Neuronal stem cell (in vitro differentiated cells): ENCODE measurements around the gene HIPK2.

Experiments used
- DNase-seq: peaks from one replicate; pipeline ENCODE4 v3.0.0-alpha.2; 2013; ENCODE audit warnings: low spot score
- H2AFZ ChIP-seq: one replicate; pipeline ENCODE4 v1.6.1; 2013; ENCODE audit warnings: mild to moderate bottlenecking, low read length, inconsistent platforms
- H2AK5ac ChIP-seq: 2 replicates; pipeline ENCODE4 v1.6.1; 2013; ENCODE audit warnings: low read depth, mild to moderate bottlenecking, inconsistent platforms, low read length, moderate library complexity, mixed read lengths
- H2BK120ac ChIP-seq: 2 replicates; pipeline ENCODE4 v1.6.1; 2013; ENCODE audit warnings: low read depth, mild to moderate bottlenecking, inconsistent platforms, low read length, moderate library complexity, mixed read lengths
- H2BK12ac ChIP-seq: one replicate; pipeline ENCODE4 v1.6.1; 2013; ENCODE audit warnings: low read length, inconsistent platforms
- H2BK15ac ChIP-seq: 2 replicates; pipeline ENCODE4 v1.6.1; 2013; ENCODE audit warnings: mild to moderate bottlenecking, low read length, inconsistent platforms, mixed read lengths
- H2BK5ac ChIP-seq: one replicate; pipeline ENCODE4 v1.6.1; 2013; ENCODE audit warnings: inconsistent platforms, mild to moderate bottlenecking, low read length, moderate library complexity
- H3K14ac ChIP-seq: one replicate; pipeline ENCODE4 v1.6.1; 2013; ENCODE audit warnings: low read length, inconsistent platforms
- H3K18ac ChIP-seq: 2 replicates; pipeline ENCODE4 v1.6.1; 2013; ENCODE audit warnings: low read length, inconsistent platforms
- H3K23ac ChIP-seq: 2 replicates; pipeline ENCODE4 v1.6.1; 2013; ENCODE audit warnings: low read depth, mild to moderate bottlenecking, mixed read lengths, low read length, inconsistent platforms; ENCODE audit not compliant: poor library complexity
- H3K27ac ChIP-seq: replicated peaks from 3 replicates; pipeline ENCODE4 v1.5.1; 2013; ENCODE audit warnings: low read length, inconsistent platforms
- H3K27me3 ChIP-seq, 3 experiments: 2 replicates each; pipeline ENCODE4 v1.6.1; 2013; ENCODE audit warnings: low read length in 3 of 3, mild to moderate bottlenecking in 2 of 3, inconsistent platforms in 1 of 3, low read depth in 1 of 3, mixed read lengths in 1 of 3, moderate library complexity in 1 of 3; ENCODE audit not compliant: control insufficient read depth in 3 of 3, insufficient read depth in 3 of 3
- H3K36me3 ChIP-seq, 2 donors: replicated peaks in 1 of 2; 2 replicates each; pipeline ENCODE4 v1.6.1; 2013; ENCODE audit warnings: low read length in 2 of 2; ENCODE audit not compliant: control insufficient read depth in 2 of 2, insufficient read depth in 2 of 2
- H3K4ac ChIP-seq: 2 replicates; pipeline ENCODE4 v1.6.1; 2013; ENCODE audit warnings: inconsistent platforms, mild to moderate bottlenecking, low read length, moderate library complexity
- H3K4me1 ChIP-seq, 2 donors: 1 replicate in 1 of 2; 2 replicates in 1 of 2; pipeline ENCODE4 v1.6.1; 2013; ENCODE audit warnings: low read length in 2 of 2, low read depth in 1 of 2; ENCODE audit not compliant: control insufficient read depth in 2 of 2, insufficient read depth in 1 of 2
- H3K4me2 ChIP-seq: one replicate; pipeline ENCODE4 v1.6.1; 2013; ENCODE audit warnings: mild to moderate bottlenecking, low read length, inconsistent platforms; ENCODE audit not compliant: insufficient read depth, poor library complexity, severe bottlenecking
- H3K4me3 ChIP-seq, 2 donors: 2 replicates each; pipeline ENCODE4 v1.5.1; 2013; ENCODE audit warnings: low read length in 2 of 2, mild to moderate bottlenecking in 2 of 2, inconsistent platforms in 1 of 2, moderate library complexity in 1 of 2
- H3K79me1 ChIP-seq: one replicate; pipeline ENCODE4 v1.6.1; 2013; ENCODE audit warnings: low read depth, mild to moderate bottlenecking, inconsistent platforms, low read length, moderate library complexity
- H3K9ac ChIP-seq: one replicate; pipeline ENCODE4 v1.6.1; 2013; ENCODE audit warnings: mild to moderate bottlenecking, low read depth, low read length, inconsistent platforms; ENCODE audit not compliant: poor library complexity
- H3K9me3 ChIP-seq, 2 donors: replicated peaks in 1 of 2; 2 replicates each; pipeline versions ENCODE3 to v1.6.1; 2013; ENCODE audit warnings: low read length in 2 of 2, mild to moderate bottlenecking in 2 of 2, inconsistent platforms in 1 of 2, low read depth in 1 of 2, mixed read lengths in 1 of 2, moderate library complexity in 1 of 2; ENCODE audit not compliant: control insufficient read depth in 2 of 2, insufficient read depth in 1 of 2
- H4K8ac ChIP-seq: one replicate; pipeline ENCODE4 v1.6.1; 2013; ENCODE audit warnings: low read depth, mild to moderate bottlenecking, inconsistent platforms, low read length, moderate library complexity
- H4K91ac ChIP-seq: one replicate; pipeline ENCODE4 v1.6.1; 2013; ENCODE audit warnings: low read length, low read depth, mild to moderate bottlenecking, inconsistent platforms; ENCODE audit not compliant: poor library complexity
- WGBS, 2 donors: extraction: QIAGEN DNeasy Blood & Tissue Kit; methylation state at CpG; one replicate each; pipeline ENCODE4 v1.1.7; 2013; ENCODE audit warnings: missing lambda C conversion rate in 2 of 2, mixed read lengths in 1 of 2; ENCODE audit not compliant: insufficient read length in 2 of 2, insufficient replicate concordance in 1 of 2; ENCODE audit errors: extremely low coverage in 2 of 2; 5-methylcytosine and 5-hydroxymethylcytosine counted together

HIPK2 gene

GRCh38 chr7:139763330-139763729 lies 14.5 kb downstream of the HIPK2 start:
- Histone ChIP-seq H3K4me2 (no peak overlapping the region), H3K9ac (no peak overlapping the region), H3K79me1 (no peaks in the 10 kb centered on the region), H4K91ac (no peak overlapping the region), H3K36me3 (peaks cover 0 to 31% of the 10 kb centered on the region in 2 donors), H3K9me3 (peaks cover 0 to 12% of the 10 kb centered on the region in 2 donors), H4K8ac (no peak overlapping the region), H2AFZ (no peak overlapping the region), H3K14ac (no peak overlapping the region), H3K27ac (no peak overlapping the region), H2BK12ac (no peak overlapping the region), H2BK120ac (no peak overlapping the region), H3K23ac (no peak overlapping the region), H2BK5ac (no peak overlapping the region), H3K27me3 (no peaks in the 10 kb centered on the region), H3K18ac (peak overlapping the region; percentile 77), H3K4me3 (no peak overlapping the region), H2BK15ac (no peak overlapping the region), H3K4me1 (peaks cover 0 to 2% of the 10 kb centered on the region in 2 donors), H3K4ac (no peak overlapping the region), H2AK5ac (no peak overlapping the region)
- no CpG with 5 or more reads among the region's 10 CpGs for WGBS, 2 donors
- DNase-seq = no peak

- Histone ChIP-seq H3K4me2 (no peak overlapping the region), H3K4ac (no peak overlapping the region), H4K91ac (no peak overlapping the region), H3K9ac (no peak overlapping the region), H3K14ac (no peak overlapping the region), H3K79me1 (no peaks in the 10 kb centered on the region), H3K36me3 (peaks cover 0 to 31% of the 10 kb centered on the region in 2 donors), H4K8ac (no peak overlapping the region), H2BK12ac (no peak overlapping the region), H3K23ac (no peak overlapping the region), H2AK5ac (no peak overlapping the region), H2AFZ (no peak overlapping the region), H3K9me3 (peaks cover 0 to 12% of the 10 kb centered on the region in 2 donors), H2BK15ac (no peak overlapping the region), H2BK5ac (no peak overlapping the region), H3K4me3 (no peak overlapping the region), H2BK120ac (no peak overlapping the region), H3K18ac (no peak overlapping the region), H3K27me3 (no peaks in the 10 kb centered on the region), H3K4me1 (peaks cover 0 to 2% of the 10 kb centered on the region in 2 donors), H3K27ac (no peak overlapping the region)
- WGBS, 2 donors = no CpG with 5 or more reads among the region's 2 CpGs
- DNase-seq = no peak
Observed at GRCh38 chr7:139762886-139763285, 14.9 kb downstream of the HIPK2 start.

GRCh38 chr7:139758388-139758787 lies 19.4 kb downstream of the HIPK2 start:
- H2BK5ac ChIP-seq = no peak overlapping the region
- H3K14ac ChIP-seq = no peak overlapping the region

GRCh38 chr7:139757968-139758367 lies 19.8 kb downstream of the HIPK2 start:
- Histone ChIP-seq H2BK5ac (no peak overlapping the region), H3K36me3 (peaks cover 0 to 26% of the 10 kb centered on the region in 2 donors), H2BK12ac (no peak overlapping the region), H3K14ac (no peak overlapping the region), H3K18ac (no peak overlapping the region), H3K9me3 (peaks cover 0 to 12% of the 10 kb centered on the region in 2 donors), H3K27ac (no peak overlapping the region), H3K23ac (no peak overlapping the region), H3K27me3 (no peaks in the 10 kb centered on the region), H3K4me3 (no peak overlapping the region), H2BK15ac (no peak overlapping the region), H2BK120ac (no peak overlapping the region), H4K91ac (no peak overlapping the region), H3K79me1 (no peaks in the 10 kb centered on the region), H2AK5ac (no peak overlapping the region), H3K4ac (no peak overlapping the region), H3K4me1 (peaks cover 0 to 2% of the 10 kb centered on the region in 2 donors), H3K9ac (no peak overlapping the region), H3K4me2 (no peak overlapping the region), H4K8ac (no peak overlapping the region), H2AFZ (no peak overlapping the region)
- no CpG with 5 or more reads among the region's 2 CpGs for WGBS, 2 donors
- no peak for DNase-seq

More at GRCh38 chr7:139758388-139758787, 19.4 kb downstream of the HIPK2 start:
- no peak overlapping the region for H2BK120ac ChIP-seq
- no peak overlapping the region for H4K91ac ChIP-seq
- no peaks in the 10 kb centered on the region for H3K79me1 ChIP-seq
- H2AFZ ChIP-seq = no peak overlapping the region
- H3K4ac ChIP-seq = no peak overlapping the region
- no peak for DNase-seq
- no peak overlapping the region for H3K27ac ChIP-seq
- no peak overlapping the region for H4K8ac ChIP-seq
- no peak overlapping the region for H3K4me2 ChIP-seq
- H2BK12ac ChIP-seq = no peak overlapping the region
- H3K4me3 ChIP-seq = no peak overlapping the region
- H3K18ac ChIP-seq = no peak overlapping the region
- H3K9ac ChIP-seq = no peak overlapping the region
- no peak overlapping the region for H2BK15ac ChIP-seq
- peaks cover 0 to 12% of the 10 kb centered on the region in 2 donors for H3K9me3 ChIP-seq
- H3K4me1 ChIP-seq = peaks cover 0 to 2% of the 10 kb centered on the region in 2 donors
- no peak overlapping the region for H3K23ac ChIP-seq
- H2AK5ac ChIP-seq = no peak overlapping the region
- H3K27me3 ChIP-seq = no peaks in the 10 kb centered on the region
- peaks cover 0 to 28% of the 10 kb centered on the region in 2 donors for H3K36me3 ChIP-seq
- no CpG with 5 or more reads among the region's 8 CpGs for WGBS, 2 donors
